ENCODE data around the gene SP140. TPM values are rescaled to one million over a fixed set of nuclear protein-coding genes. Genes with fewer than 3 reads are reported as not detected.

Gene SP140
- total and polyA plus RNA-seq, 2 experiments from 2014 or later: 0.24 to 0.70 TPM

- no peak for DNase-seq (ENCODE audit: low spot score)
Observed at GRCh38 chr2:230306474-230306873, 80.9 kb downstream of the SP140 start.

GRCh38 chr2:230307485-230307884 is 81.9 kb downstream of the SP140 start:
- no peaks in the 10 kb centered on the region for H4K20me1 ChIP-seq (replicated peaks; ENCODE audit: insufficient read depth)
- Mint-ChIP-seq H3K27me3 (ENCODE audit: insufficient read depth, low read depth, poor library complexity) (peaks cover 12% of the 10 kb centered on the region), H3K4me1 (peaks cover 7% of the 10 kb centered on the region), H3K27ac (no peak overlapping the region), H3K36me3 (ENCODE audit: low read depth) (peaks cover 6% of the 10 kb centered on the region; the same call in 2 of the 3 replicates), H3K9me3 (peaks cover 24% of the 10 kb centered on the region), H3K4me3 (no peak overlapping the region)
- no peaks in the 10 kb centered on the region for H3K36me3 ChIP-seq (ENCODE audit: insufficient read depth)
- DNase-seq (ENCODE audit: low spot score) (no peak), ATAC-seq (no peak)
- H3K79me2 ChIP-seq (replicated peaks; ENCODE audit: insufficient read depth): no peaks in the 10 kb centered on the region
- peaks cover 5% of the 10 kb centered on the region; the same call in 1 of the 2 replicates for H3K9me2 ChIP-seq (ENCODE audit: insufficient read depth)
- H3K27ac ChIP-seq (ENCODE audit: low read depth): no peak overlapping the region
- no peaks in the 10 kb centered on the region for H3F3A ChIP-seq (replicated peaks; ENCODE audit: low read depth)
- peaks cover 6% of the 10 kb centered on the region; the same call in 1 of the 2 replicates for H3K4me1 ChIP-seq (ENCODE audit: insufficient read depth)
- no peak overlapping the region for H3K4me2 ChIP-seq
- no peaks in the 10 kb centered on the region for H3K27me3 ChIP-seq (ENCODE audit: insufficient read depth)
- H2AFZ ChIP-seq: no peak overlapping the region
- H3K4me3 ChIP-seq: no peak overlapping the region
- TF ChIP-seq STAT1 (IDR thresholded peaks at IDR 0.05; ENCODE audit: unreplicated experiment) (no peak), EZH2 (IDR thresholded peaks at IDR 0.05; ENCODE audit: low read depth, unreplicated experiment) (no peak), EZH2phosphoT487 (IDR thresholded peaks at IDR 0.05; ENCODE audit: unreplicated experiment) (no peak), ZNF114 (CRISPR knock-in tag; IDR thresholded peaks at IDR 0.05) (no peak), CREB1 (CRISPR knock-in tag; IDR thresholded peaks at IDR 0.05; ENCODE audit: low read depth) (no peak), NANOG (IDR thresholded peaks at IDR 0.05; ENCODE audit: borderline replicate concordance) (no peak)
- TF ChIP-seq, protein P1, sequence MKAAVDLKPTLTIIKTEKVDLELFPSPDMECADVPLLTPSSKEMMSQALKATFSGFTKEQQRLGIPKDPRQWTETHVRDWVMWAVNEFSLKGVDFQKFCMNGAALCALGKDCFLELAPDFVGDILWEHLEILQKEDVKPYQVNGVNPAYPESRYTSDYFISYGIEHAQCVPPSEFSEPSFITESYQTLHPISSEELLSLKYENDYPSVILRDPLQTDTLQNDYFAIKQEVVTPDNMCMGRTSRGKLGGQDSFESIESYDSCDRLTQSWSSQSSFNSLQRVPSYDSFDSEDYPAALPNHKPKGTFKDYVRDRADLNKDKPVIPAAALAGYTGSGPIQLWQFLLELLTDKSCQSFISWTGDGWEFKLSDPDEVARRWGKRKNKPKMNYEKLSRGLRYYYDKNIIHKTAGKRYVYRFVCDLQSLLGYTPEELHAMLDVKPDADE (IDR thresholded peaks at IDR 0.05): no peak
- TF ChIP-seq, protein P2, sequence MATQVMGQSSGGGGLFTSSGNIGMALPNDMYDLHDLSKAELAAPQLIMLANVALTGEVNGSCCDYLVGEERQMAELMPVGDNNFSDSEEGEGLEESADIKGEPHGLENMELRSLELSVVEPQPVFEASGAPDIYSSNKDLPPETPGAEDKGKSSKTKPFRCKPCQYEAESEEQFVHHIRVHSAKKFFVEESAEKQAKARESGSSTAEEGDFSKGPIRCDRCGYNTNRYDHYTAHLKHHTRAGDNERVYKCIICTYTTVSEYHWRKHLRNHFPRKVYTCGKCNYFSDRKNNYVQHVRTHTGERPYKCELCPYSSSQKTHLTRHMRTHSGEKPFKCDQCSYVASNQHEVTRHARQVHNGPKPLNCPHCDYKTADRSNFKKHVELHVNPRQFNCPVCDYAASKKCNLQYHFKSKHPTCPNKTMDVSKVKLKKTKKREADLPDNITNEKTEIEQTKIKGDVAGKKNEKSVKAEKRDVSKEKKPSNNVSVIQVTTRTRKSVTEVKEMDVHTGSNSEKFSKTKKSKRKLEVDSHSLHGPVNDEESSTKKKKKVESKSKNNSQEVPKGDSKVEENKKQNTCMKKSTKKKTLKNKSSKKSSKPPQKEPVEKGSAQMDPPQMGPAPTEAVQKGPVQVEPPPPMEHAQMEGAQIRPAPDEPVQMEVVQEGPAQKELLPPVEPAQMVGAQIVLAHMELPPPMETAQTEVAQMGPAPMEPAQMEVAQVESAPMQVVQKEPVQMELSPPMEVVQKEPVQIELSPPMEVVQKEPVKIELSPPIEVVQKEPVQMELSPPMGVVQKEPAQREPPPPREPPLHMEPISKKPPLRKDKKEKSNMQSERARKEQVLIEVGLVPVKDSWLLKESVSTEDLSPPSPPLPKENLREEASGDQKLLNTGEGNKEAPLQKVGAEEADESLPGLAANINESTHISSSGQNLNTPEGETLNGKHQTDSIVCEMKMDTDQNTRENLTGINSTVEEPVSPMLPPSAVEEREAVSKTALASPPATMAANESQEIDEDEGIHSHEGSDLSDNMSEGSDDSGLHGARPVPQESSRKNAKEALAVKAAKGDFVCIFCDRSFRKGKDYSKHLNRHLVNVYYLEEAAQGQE (IDR thresholded peaks at IDR 0.05; ENCODE audit: unreplicated experiment): no peak

More at GRCh38 chr2:230306474-230306873, 80.9 kb downstream of the SP140 start:
- Mint-ChIP-seq H3K9me3 (peaks cover 29% of the 10 kb centered on the region), H3K27ac (no peak overlapping the region), H3K27me3 (ENCODE audit: insufficient read depth, low read depth, poor library complexity) (peaks cover 12% of the 10 kb centered on the region), H3K4me3 (no peak overlapping the region), H3K36me3 (ENCODE audit: low read depth) (peaks cover 9% of the 10 kb centered on the region), H3K4me1 (peaks cover under 1% of the 10 kb centered on the region)
- Histone ChIP-seq H3F3A (replicated peaks; ENCODE audit: low read depth) (no peaks in the 10 kb centered on the region), H3K4me3 (no peak overlapping the region), H3K4me2 (no peak overlapping the region), H3K79me2 (replicated peaks; ENCODE audit: insufficient read depth) (no peaks in the 10 kb centered on the region), H4K20me1 (replicated peaks; ENCODE audit: insufficient read depth) (no peaks in the 10 kb centered on the region), H2AFZ (no peak overlapping the region), H3K9me2 (ENCODE audit: insufficient read depth) (peaks cover 5% of the 10 kb centered on the region; the same call in 1 of the 2 replicates), H3K27me3 (ENCODE audit: insufficient read depth) (no peaks in the 10 kb centered on the region), H3K36me3 (ENCODE audit: insufficient read depth) (no peaks in the 10 kb centered on the region), H3K27ac (ENCODE audit: low read depth) (no peak overlapping the region), H3K4me1 (ENCODE audit: insufficient read depth) (0 out of 2 replicates have a peak, but pooled peaks cover under 1% of the 10 kb centered on the region)
- ATAC-seq: no peak
- no peak for TF ChIP-seq STAT1 (IDR thresholded peaks at IDR 0.05; ENCODE audit: unreplicated experiment)
- TF ChIP-seq CREB1 (CRISPR knock-in tag; IDR thresholded peaks at IDR 0.05; ENCODE audit: low read depth): no peak
- TF ChIP-seq EZH2phosphoT487 (IDR thresholded peaks at IDR 0.05; ENCODE audit: unreplicated experiment): no peak
- TF ChIP-seq NANOG (IDR thresholded peaks at IDR 0.05; ENCODE audit: borderline replicate concordance): no peak
- TF ChIP-seq, protein P3, sequence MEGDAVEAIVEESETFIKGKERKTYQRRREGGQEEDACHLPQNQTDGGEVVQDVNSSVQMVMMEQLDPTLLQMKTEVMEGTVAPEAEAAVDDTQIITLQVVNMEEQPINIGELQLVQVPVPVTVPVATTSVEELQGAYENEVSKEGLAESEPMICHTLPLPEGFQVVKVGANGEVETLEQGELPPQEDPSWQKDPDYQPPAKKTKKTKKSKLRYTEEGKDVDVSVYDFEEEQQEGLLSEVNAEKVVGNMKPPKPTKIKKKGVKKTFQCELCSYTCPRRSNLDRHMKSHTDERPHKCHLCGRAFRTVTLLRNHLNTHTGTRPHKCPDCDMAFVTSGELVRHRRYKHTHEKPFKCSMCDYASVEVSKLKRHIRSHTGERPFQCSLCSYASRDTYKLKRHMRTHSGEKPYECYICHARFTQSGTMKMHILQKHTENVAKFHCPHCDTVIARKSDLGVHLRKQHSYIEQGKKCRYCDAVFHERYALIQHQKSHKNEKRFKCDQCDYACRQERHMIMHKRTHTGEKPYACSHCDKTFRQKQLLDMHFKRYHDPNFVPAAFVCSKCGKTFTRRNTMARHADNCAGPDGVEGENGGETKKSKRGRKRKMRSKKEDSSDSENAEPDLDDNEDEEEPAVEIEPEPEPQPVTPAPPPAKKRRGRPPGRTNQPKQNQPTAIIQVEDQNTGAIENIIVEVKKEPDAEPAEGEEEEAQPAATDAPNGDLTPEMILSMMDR (conservative IDR thresholded peaks at IDR 0.05; ENCODE audit: low read depth in 2 of 2): no peak
- TF ChIP-seq ZNF331 (CRISPR knock-in tag; IDR thresholded peaks at IDR 0.05; ENCODE audit: low read depth): no peak
- TF ChIP-seq POLR2AphosphoS5 (IDR thresholded peaks at IDR 0.05; ENCODE audit: low read depth): no peak
- TF ChIP-seq JUNB (IDR thresholded peaks at IDR 0.05; ENCODE audit: unreplicated experiment): no peak
- TF ChIP-seq ZNF114 (CRISPR knock-in tag; IDR thresholded peaks at IDR 0.05): no peak

Measured in GM23338 (cell line).